K562 (cell line): ENCODE measurements around the gene SIT1. TPM values are rescaled to one million over a fixed set of nuclear protein-coding genes. Genes with fewer than 3 reads are reported as not detected.

Experiments
- ATAC-seq: fragments of 200-7000 bp; cut with Tn5 transposase; 3 replicates; pipeline ENCODE4 v1.9.1; 2020; ENCODE audit warnings: moderate library complexity
- BruUV-seq: library from RNA; stranded (reverse); fragments of 400-500 nt; replicated peaks from 2 replicates; lab custom pipeline; 2021; lab: Mats Ljungman, UMichigan
- CTCF ChIA-PET: fragments of 300-600 bp; formaldehyde crosslinking; extraction: SDS; loops from one replicate; lab custom pipeline; 2021; ENCODE audit warnings: low intra/inter-chr PET ratio; lab: Yijun Ruan, JAX
- POLR2A ChIA-PET: fragments of 300-600, 350-650 bp; sonication (Branson Sonifier 250); formaldehyde crosslinking; extraction: SDS; loops from one replicate; lab custom pipeline; 2021; ENCODE audit warnings: antibody characterized with exemption, inconsistent platforms; lab: Yijun Ruan, JAX
- DNase-seq, 4 experiments: peaks; one replicate each; pipeline versions ENCODE4 v3.0.0 to v3.0.0-alpha.2; 2011 to 2018; ENCODE audit warnings: low spot score in 3 of 4, mixed read lengths in 3 of 4; ENCODE audit errors: extremely low read depth in 1 of 4
- FAIRE-seq: peaks from 2 replicates; lab custom pipeline; 2011; peaks lifted over from hg19 to GRCh38; lab: Jason Lieb, UNC
- H2AFZ ChIP-seq: 2 replicates; pipeline ENCODE4 v1.6.0; 2011; ENCODE audit warnings: low read depth, low read length, control low read depth, inconsistent platforms
- H3K27ac ChIP-seq: fragments of 200-600 bp; 3 replicates; pipeline ENCODE4 v1.8.0; 2011; ENCODE audit warnings: low read depth, mild to moderate bottlenecking, control low read depth, inconsistent platforms, low read length, moderate library complexity, mixed read lengths; ENCODE audit errors: extremely low read depth
- H3K27me3 ChIP-seq, 2 experiments: fragments of 300-600 bp in 1 of 2; 2 replicates in 1 of 2; 3 replicates in 1 of 2; pipeline versions ENCODE4 v1.6.0 to v1.8.0; 2011; ENCODE audit warnings: inconsistent platforms in 2 of 2, low read length in 2 of 2, mild to moderate bottlenecking in 1 of 2, mixed read lengths in 1 of 2, moderate library complexity in 1 of 2; ENCODE audit not compliant: control insufficient read depth in 2 of 2, insufficient read depth in 2 of 2
- H3K36me3 ChIP-seq: fragments of 300-600 bp; 3 replicates; pipeline ENCODE4 v1.8.0; 2011; ENCODE audit warnings: mild to moderate bottlenecking, low read length, inconsistent platforms; ENCODE audit not compliant: control insufficient read depth, insufficient read depth
- H3K4me1 ChIP-seq, 2 experiments: fragments of 200-600 bp in 1 of 2; replicated peaks in 1 of 2; 2 replicates in 1 of 2; 3 replicates in 1 of 2; pipeline versions ENCODE4 v1.5.1 to v1.8.0; 2011; ENCODE audit warnings: inconsistent platforms in 2 of 2, low read length in 2 of 2, mild to moderate bottlenecking in 1 of 2, mixed read lengths in 1 of 2, moderate library complexity in 1 of 2; ENCODE audit not compliant: control insufficient read depth in 2 of 2, insufficient read depth in 2 of 2
- H3K4me2 ChIP-seq: 2 replicates; pipeline ENCODE4 v1.6.1; 2011; ENCODE audit warnings: low read length, control low read depth, inconsistent platforms, mixed read lengths; ENCODE audit not compliant: insufficient read depth
- H3K4me3 ChIP-seq: fragments of 200-600 bp; sonication (generic), shearing (Covaris generic); 2 replicates; pipeline ENCODE4 v1.5.1; 2016; ENCODE audit warnings: control low read depth, inconsistent platforms
- H3K79me2 ChIP-seq: fragments of 200-600 bp; 3 replicates; pipeline ENCODE4 v1.8.0; 2011; ENCODE audit warnings: low read length, inconsistent platforms; ENCODE audit not compliant: control insufficient read depth, insufficient read depth
- H3K9ac ChIP-seq, 2 experiments: 2 replicates each; pipeline versions ENCODE4 v1.6.0 to v1.6.1; 2011; ENCODE audit warnings: low read depth in 2 of 2, low read length in 2 of 2, control low read depth in 1 of 2, inconsistent platforms in 1 of 2, mild to moderate bottlenecking in 1 of 2, mixed read lengths in 1 of 2; ENCODE audit not compliant: insufficient read depth in 1 of 2
- H3K9me1 ChIP-seq: one replicate; pipeline ENCODE4 v1.6.0; 2011; ENCODE audit warnings: inconsistent platforms, mild to moderate bottlenecking, low read length, moderate library complexity; ENCODE audit not compliant: control insufficient read depth, insufficient read depth
- H3K9me3 ChIP-seq: replicated peaks from 2 replicates; pipeline ENCODE4 v1.5.1; 2011; ENCODE audit warnings: low read depth, low read length, inconsistent platforms; ENCODE audit not compliant: control insufficient read depth, insufficient read depth
- H4K20me1 ChIP-seq: replicated peaks from 2 replicates; pipeline ENCODE4 v1.6.1; 2011; ENCODE audit warnings: low read length, inconsistent platforms, mixed read lengths; ENCODE audit not compliant: control insufficient read depth, insufficient read depth
- DPF2 ChIP-seq: fragments of 450-650 bp; IDR thresholded peaks from 2 replicates; pipeline ENCODE4 v1.6.1; 2016
- FOXA3 ChIP-seq, 2 experiments: fragments of 450-650 bp in 1 of 2; sonication (generic) in 1 of 2; formaldehyde crosslinking; IDR thresholded peaks in 1 of 2; conservative IDR thresholded peaks in 1 of 2; 2 replicates each; pipeline versions ENCODE4 v1.4.0 to v1.8.0; 2020 to 2022; ENCODE audit warnings: mild to moderate bottlenecking in 2 of 2, missing genetic modification reagents in 1 of 2
- FOXP1 ChIP-seq: sonication (generic); formaldehyde crosslinking; IDR thresholded peaks from 2 replicates; pipeline ENCODE4 v1.8.0; 2022; ENCODE audit warnings: mild to moderate bottlenecking, missing genetic modification reagents
- HOXB6 ChIP-seq: fragments of 250-450 bp; sonication (Bioruptor Pico); IDR thresholded peaks from 2 replicates; pipeline ENCODE4 v1.5.1; 2022; ENCODE audit warnings: mild to moderate bottlenecking, borderline replicate concordance
- KDM4B ChIP-seq, 2 experiments: fragments of 450-650 bp in 1 of 2; sonication (generic) in 1 of 2; IDR thresholded peaks; 2 replicates each; pipeline ENCODE4 v1.6.1; 2016 to 2017; ENCODE audit warnings: borderline replicate concordance in 2 of 2, antibody characterized with exemption in 1 of 2, low read depth in 1 of 2, mild to moderate bottlenecking in 1 of 2
- NONO ChIP-seq, 2 experiments: fragments of 200-400 bp in 1 of 2; fragments of 450-650 bp in 1 of 2; formaldehyde crosslinking in 1 of 2; IDR thresholded peaks; 2 replicates each; pipeline ENCODE4 v1.6.1; 2017; ENCODE audit warnings: low read depth in 2 of 2, mild to moderate bottlenecking in 2 of 2, moderate library complexity in 2 of 2, low read length in 1 of 2
- NUFIP1 ChIP-seq: fragments of 450-650 bp; IDR thresholded peaks from 2 replicates; pipeline ENCODE4 v1.6.1; 2018; ENCODE audit not compliant: partially characterized antibody
- PYGO2 ChIP-seq: fragments of 450-650 bp; IDR thresholded peaks from 2 replicates; pipeline ENCODE4 v1.6.1; 2016; ENCODE audit warnings: mild to moderate bottlenecking, missing genetic modification characterization, moderate library complexity, missing compliant biosample characterization
- RFX7 ChIP-seq: fragments of 250-450 bp; sonication (Bioruptor Pico); IDR thresholded peaks from 2 replicates; pipeline ENCODE4 v1.5.1; 2021; ENCODE audit warnings: mild to moderate bottlenecking
- SMAD4 ChIP-seq: fragments of 250-450 bp; sonication (Bioruptor Pico); conservative IDR thresholded peaks from 2 replicates; pipeline ENCODE4 v1.8.0; 2021; ENCODE audit warnings: inconsistent platforms, mild to moderate bottlenecking, moderate library complexity
- SMARCA4 ChIP-seq: fragments of 450-650 bp; IDR thresholded peaks from 2 replicates; pipeline ENCODE4 v1.6.1; 2016
- SMARCE1 ChIP-seq: fragments of 450-650 bp; IDR thresholded peaks from 2 replicates; pipeline ENCODE4 v1.7.1; 2016; ENCODE audit warnings: mild to moderate bottlenecking
- SNRNP70 ChIP-seq: fragments of 200-400 bp; formaldehyde crosslinking; optimal IDR thresholded peaks from 2 replicates; pipeline ENCODE3; 2017; ENCODE audit warnings: low read depth, low read length
- STAT5A ChIP-seq: IDR thresholded peaks from 2 replicates; pipeline ENCODE4 v1.6.1; 2012; ENCODE audit warnings: low read length, inconsistent platforms, borderline replicate concordance
- TGIF2 ChIP-seq: sonication (generic); formaldehyde crosslinking; IDR thresholded peaks from 2 replicates; pipeline ENCODE4 v1.8.1; 2022; ENCODE audit warnings: mild to moderate bottlenecking, missing genetic modification reagents, moderate library complexity
- ZBTB8A ChIP-seq: fragments of 450-650 bp; IDR thresholded peaks from 2 replicates; pipeline ENCODE4 v1.6.1; 2018; ENCODE audit warnings: mild to moderate bottlenecking, moderate library complexity; ENCODE audit not compliant: partially characterized antibody
- ZEB2 ChIP-seq: fragments of 450-650 bp; IDR thresholded peaks from 2 replicates; pipeline ENCODE4 v1.6.1; 2016
- ZNF384 ChIP-seq: IDR thresholded peaks from 2 replicates; pipeline ENCODE4 v1.6.1; 2012; ENCODE audit warnings: low read depth, low read length, improper control_type of control experiment
- WGBS: fragments of 100-300 bp; shearing (Covaris generic); methylation state at CpG from one replicate; pipeline ENCODE4 v1.1.6; 2016; ENCODE audit warnings: low coverage, mixed read lengths; ENCODE audit not compliant: insufficient coverage; ENCODE audit errors: missing lambda C conversion rate; 5-methylcytosine and 5-hydroxymethylcytosine counted together
- in situ Hi-C: fragments of 300-500 bp; cut with MboI; formaldehyde crosslinking; loops from 4 replicates; pipeline ENCODE4 v1.15.0; 2018; ENCODE audit warnings: inconsistent platforms, mixed read lengths
- intact Hi-C: fragments of 100-400 bp; cut with micrococcal nuclease; formaldehyde crosslinking; loops from 2 replicates; pipeline ENCODE4 v1.14.2; 2022
- polyA plus RNA-seq, 8 experiments: library from polyadenylated mRNA; depleted of rRNA in 4 of 8; stranded (reverse) in 5 of 8; unstranded in 3 of 8; fragments of >200 nt; fragmentation: Nextera tagmentation in 2 of 8; fragmentation: Illumina TruSeq in 1 of 8; extraction: Ambion mirVana in 2 of 8; extraction: Trizol in 1 of 8; gene quantifications; 2 replicates each; pipeline versions ENCODE4 v1.2.1 to v1.2.3, GENCODE V29; 2011 to 2014; ENCODE audit warnings: inconsistent platforms in 1 of 8, missing spikeins in 1 of 8
- total RNA-seq, 7 experiments: library from RNA; depleted of rRNA in 6 of 7; stranded (reverse); fragments of >200 nt in 6 of 7; fragmentation: Illumina TruSeq in 2 of 7; extraction: Trizol in 2 of 7; gene quantifications; 2 replicates each; pipeline versions ENCODE4 v1.2.1 to v1.2.3, GENCODE V29; 2011 to 2021; ENCODE audit warnings: low replicate concordance in 1 of 7
- TF ChIP-seq, protein P1 (sequence below): sonication (generic); formaldehyde crosslinking; IDR thresholded peaks from 2 replicates; pipeline ENCODE4 v1.8.1; 2022; ENCODE audit warnings: missing genetic modification reagents
- TF ChIP-seq, protein P2 (sequence below): fragments of 250-450 bp; sonication (Bioruptor Pico); IDR thresholded peaks from 2 replicates; pipeline ENCODE4 v1.6.1; 2021; ENCODE audit warnings: mild to moderate bottlenecking
- TF ChIP-seq, protein P3 (sequence below): fragments of 200-800 bp; sonication (Bioruptor generic); IDR thresholded peaks from 2 replicates; pipeline ENCODE4 v1.6.1; 2017; ENCODE audit warnings: missing genetic modification characterization, missing compliant biosample characterization

SIT1 gene
- total and polyA plus RNA-seq, 9 of the 15 experiments (the other 6 are each of a cell fraction or from before 2014, with no cell fraction given): not detected

DNA sequence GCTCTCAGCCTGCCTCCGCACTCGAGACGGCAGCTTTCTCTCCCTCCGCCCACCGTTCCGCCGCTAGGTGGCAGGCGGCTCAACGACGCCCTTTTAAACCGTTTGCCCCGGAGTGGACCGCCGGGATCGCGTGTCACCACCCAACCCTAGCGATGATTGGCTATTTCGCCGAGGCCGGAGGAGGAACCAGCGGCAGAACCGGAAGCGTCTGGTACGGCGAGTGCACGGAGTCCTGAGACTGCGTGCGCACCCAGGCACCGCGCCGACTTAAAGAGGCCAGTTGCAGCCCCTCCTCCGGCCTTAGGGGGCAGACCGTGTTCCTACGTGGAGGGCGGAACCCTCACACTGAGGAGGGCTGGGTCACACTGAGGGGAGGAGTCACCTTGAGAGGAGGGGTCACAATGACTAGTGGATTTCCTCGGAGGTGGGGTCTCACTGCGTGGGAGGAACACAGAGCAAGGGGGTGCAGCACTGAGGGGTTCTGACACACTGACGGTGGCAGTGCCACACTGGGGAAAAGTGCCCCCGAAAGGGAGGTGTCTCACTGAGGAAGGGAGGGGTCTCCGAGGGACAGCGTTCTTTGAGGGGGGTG is 46.6 kb downstream of the SIT1 start:
- in situ Hi-C loops: no loop called here
- under 1% methylated on average over 29 of the region's 41 CpGs for WGBS
- H3K9me3 ChIP-seq: no peaks in the 10 kb centered on the region
- peak overlapping the region; percentile 100 for H2AFZ ChIP-seq
- 0 out of 3 replicates have a peak, but pooled peaks cover 4% of the 10 kb centered on the region for H3K79me2 ChIP-seq
- peak overlapping the region; percentile 87 for H3K27ac ChIP-seq
- ATAC-seq (peak; percentile 98), FAIRE-seq (peak; percentile 99), DNase-seq (peak; percentile 94 to 98 (median 96))
- peak overlapping the region; percentile 98 for H3K4me2 ChIP-seq
- H4K20me1 ChIP-seq: no peaks in the 10 kb centered on the region
- H3K36me3 ChIP-seq: peaks cover 6% of the 10 kb centered on the region; the same call in 1 of the 3 replicates
- peak overlapping the region; percentile 54 for H3K4me3 ChIP-seq
- peaks cover 2 to 29% of the 10 kb centered on the region in 2 experiments; a peak in 3 of 5 replicates for H3K4me1 ChIP-seq
- ChIA-PET POLR2A (interaction anchor here (0.6 to 1.0 kb wide), 6 partner anchors 15 to 850 kb away, joined by 3 to 4 read pairs (median 3); no protein-coding TSS in a partner anchor), CTCF (no interaction called here)
- no peaks in the 10 kb centered on the region for H3K9me1 ChIP-seq
- peak overlapping the region; percentile 65 to 85 for H3K9ac ChIP-seq
- intact Hi-C loops: loop anchor here (2.0 kb wide), 1 partner anchor 53 kb away; no protein-coding TSS in a partner anchor
- H3K27me3 ChIP-seq: no peaks in the 10 kb centered on the region
- BruUV-seq: no TSS peak
- no peak for TF ChIP-seq FOXA3 (CRISPR knock-in tag; conservative IDR thresholded peaks at IDR 0.05 in 1 of 2, IDR thresholded peaks at IDR 0.05 in 1 of 2)
- no peak for TF ChIP-seq KDM4B (IDR thresholded peaks at IDR 0.05; ENCODE audit: borderline replicate concordance in 2 of 2, low read depth in 1 of 2)
- no peak for TF ChIP-seq ZNF384
- TF ChIP-seq NUFIP1: no peak
- TF ChIP-seq, protein P1, sequence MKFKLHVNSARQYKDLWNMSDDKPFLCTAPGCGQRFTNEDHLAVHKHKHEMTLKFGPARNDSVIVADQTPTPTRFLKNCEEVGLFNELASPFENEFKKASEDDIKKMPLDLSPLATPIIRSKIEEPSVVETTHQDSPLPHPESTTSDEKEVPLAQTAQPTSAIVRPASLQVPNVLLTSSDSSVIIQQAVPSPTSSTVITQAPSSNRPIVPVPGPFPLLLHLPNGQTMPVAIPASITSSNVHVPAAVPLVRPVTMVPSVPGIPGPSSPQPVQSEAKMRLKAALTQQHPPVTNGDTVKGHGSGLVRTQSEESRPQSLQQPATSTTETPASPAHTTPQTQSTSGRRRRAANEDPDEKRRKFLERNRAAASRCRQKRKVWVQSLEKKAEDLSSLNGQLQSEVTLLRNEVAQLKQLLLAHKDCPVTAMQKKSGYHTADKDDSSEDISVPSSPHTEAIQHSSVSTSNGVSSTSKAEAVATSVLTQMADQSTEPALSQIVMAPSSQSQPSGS (CRISPR knock-in tag): no peak
- TF ChIP-seq SMARCE1: no peak
- TF ChIP-seq DPF2: peak; percentile 55
- no peak for TF ChIP-seq ZBTB8A
- TF ChIP-seq, protein P2, sequence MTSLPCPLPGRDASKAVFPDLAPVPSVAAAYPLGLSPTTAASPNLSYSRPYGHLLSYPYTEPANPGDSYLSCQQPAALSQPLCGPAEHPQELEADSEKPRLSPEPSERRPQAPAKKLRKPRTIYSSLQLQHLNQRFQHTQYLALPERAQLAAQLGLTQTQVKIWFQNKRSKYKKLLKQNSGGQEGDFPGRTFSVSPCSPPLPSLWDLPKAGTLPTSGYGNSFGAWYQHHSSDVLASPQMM (CRISPR knock-in tag): no peak
- TF ChIP-seq NONO (IDR thresholded peaks at IDR 0.05; ENCODE audit: low read depth in 2 of 2, low read length in 1 of 2): no peak
- no peak for TF ChIP-seq FOXP1 (CRISPR knock-in tag)
- no peak for TF ChIP-seq HOXB6
- TF ChIP-seq RFX7 (CRISPR knock-in tag): no peak
- no peak for TF ChIP-seq ZEB2
- TF ChIP-seq SMAD4 (CRISPR knock-in tag): no peak
- 0 out of 2 replicates have a peak, but pooled peaks have one; percentile 20 for TF ChIP-seq SMARCA4
- TF ChIP-seq STAT5A: no peak
- no peak for TF ChIP-seq SNRNP70
- TF ChIP-seq TGIF2 (CRISPR knock-in tag): no peak
- TF ChIP-seq, protein P3, sequence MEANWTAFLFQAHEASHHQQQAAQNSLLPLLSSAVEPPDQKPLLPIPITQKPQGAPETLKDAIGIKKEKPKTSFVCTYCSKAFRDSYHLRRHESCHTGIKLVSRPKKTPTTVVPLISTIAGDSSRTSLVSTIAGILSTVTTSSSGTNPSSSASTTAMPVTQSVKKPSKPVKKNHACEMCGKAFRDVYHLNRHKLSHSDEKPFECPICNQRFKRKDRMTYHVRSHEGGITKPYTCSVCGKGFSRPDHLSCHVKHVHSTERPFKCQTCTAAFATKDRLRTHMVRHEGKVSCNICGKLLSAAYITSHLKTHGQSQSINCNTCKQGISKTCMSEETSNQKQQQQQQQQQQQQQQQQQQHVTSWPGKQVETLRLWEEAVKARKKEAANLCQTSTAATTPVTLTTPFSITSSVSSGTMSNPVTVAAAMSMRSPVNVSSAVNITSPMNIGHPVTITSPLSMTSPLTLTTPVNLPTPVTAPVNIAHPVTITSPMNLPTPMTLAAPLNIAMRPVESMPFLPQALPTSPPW (CRISPR knock-in tag): peak; percentile 52
- TF ChIP-seq PYGO2 (tag): no peak
